PC-9 (cell line): ENCODE measurements around the gene ZNF79. TPM values are rescaled to one million over a fixed set of nuclear protein-coding genes. Genes with fewer than 3 reads are reported as not detected.

Experiments
- BruUV-seq: library from RNA; stranded (reverse); fragments of 400-500 nt; replicated peaks from 2 replicates; lab custom pipeline; 2021; lab: Mats Ljungman, UMichigan
- CTCF ChIA-PET: fragments of 300-600 bp; sonication (Branson Sonifier 250); formaldehyde crosslinking; loops from one replicate; lab custom pipeline; 2022; ENCODE audit warnings: antibody characterized with exemption; lab: Charles Lee
- POLR2A ChIA-PET: fragments of 300-600 bp; sonication (Branson Sonifier 250); formaldehyde crosslinking; loops from one replicate; lab custom pipeline; 2022; ENCODE audit warnings: antibody characterized with exemption; ENCODE audit not compliant: unreplicated experiment; lab: Charles Lee
- DNase-seq, 2 experiments: peaks; one replicate each; pipeline versions ENCODE4 v3.0.0 to v3.0.0-alpha.2; 2015 to 2022; ENCODE audit warnings: mixed read lengths in 1 of 2
- H2AFZ ChIP-seq: fragments of 200-600 bp; sonication (generic); 2 replicates; pipeline ENCODE4 v1.8.1; 2017; ENCODE audit warnings: antibody characterized with exemption
- H3F3A ChIP-seq: fragments of 200-600 bp; sonication (generic); 2 replicates; pipeline ENCODE4 v1.8.1; 2017; ENCODE audit warnings: antibody characterized with exemption, mild to moderate bottlenecking, low read depth; ENCODE audit not compliant: insufficient read depth
- H3K27ac ChIP-seq: fragments of 200-600 bp; sonication (generic); 2 replicates; pipeline ENCODE4 v1.6.1; 2016; ENCODE audit warnings: mixed run types
- H3K27me3 ChIP-seq: fragments of 200-600 bp; sonication (generic); 2 replicates; pipeline ENCODE4 v1.6.1; 2016; ENCODE audit warnings: low read depth, mixed run types; ENCODE audit not compliant: insufficient read depth
- H3K36me3 ChIP-seq: fragments of 200-600 bp; sonication (generic); 2 replicates; pipeline ENCODE4 v1.6.1; 2016; ENCODE audit warnings: low read depth, mixed run types
- H3K4me1 ChIP-seq: fragments of 200-600 bp; sonication (generic); replicated peaks from 2 replicates; pipeline ENCODE4 v1.6.1; 2016; ENCODE audit warnings: mixed run types; ENCODE audit not compliant: insufficient read depth
- H3K4me2 ChIP-seq: fragments of 200-600 bp; sonication (generic); 2 replicates; pipeline ENCODE4 v1.6.1; 2017; ENCODE audit warnings: mixed run types
- H3K4me3 ChIP-seq: fragments of 200-600 bp; sonication (generic); 2 replicates; pipeline ENCODE4 v1.6.1; 2016; ENCODE audit warnings: mixed run types
- H3K79me2 ChIP-seq: fragments of 200-600 bp; sonication (generic); 2 replicates; pipeline ENCODE4 v1.6.1; 2017; ENCODE audit warnings: low read depth, mixed run types
- H3K9me2 ChIP-seq: fragments of 200-600 bp; sonication (generic); 2 replicates; pipeline ENCODE4 v1.8.1; 2017; ENCODE audit warnings: mild to moderate bottlenecking; ENCODE audit not compliant: insufficient read depth
- H3K9me3 ChIP-seq: fragments of 200-600 bp; sonication (generic); 2 replicates; pipeline ENCODE4 v1.8.1; 2016; ENCODE audit warnings: low read depth; ENCODE audit not compliant: insufficient read depth
- H4K20me1 ChIP-seq: fragments of 200-600 bp; sonication (generic); 2 replicates; pipeline ENCODE4 v1.8.1; 2017; ENCODE audit not compliant: insufficient read depth
- CTCF ChIP-seq: fragments of 200-600 bp; sonication (generic); conservative IDR thresholded peaks from 2 replicates; pipeline ENCODE4 v1.6.1; 2017; ENCODE audit warnings: mixed run types, antibody characterized with exemption, mild to moderate bottlenecking, moderate library complexity
- EZH2 ChIP-seq: fragments of 200-600 bp; sonication (generic); IDR thresholded peaks from 2 replicates; pipeline ENCODE4 v1.8.0; 2017; ENCODE audit warnings: antibody characterized with exemption, low read depth
- intact Hi-C: fragments of 100-400 bp; cut with micrococcal nuclease; formaldehyde crosslinking; loops from one replicate; pipeline ENCODE4 v1.10.0; 2022; ENCODE audit not compliant: unreplicated experiment
- total RNA-seq: library from RNA; stranded (reverse); gene quantifications from 2 replicates; pipeline ENCODE4 v1.2.3, GENCODE V29; 2021

Gene ZNF79
- total RNA-seq, 1 experiment from 2014 or later, result 5.8 TPM

GRCh38 chr9:127404631-127405030, 19.6 kb upstream of the ZNF79 start:
- DNase-seq, result no peak
- BruUV-seq, result no TSS peak
- TF ChIP-seq EZH2, result no peak
- H3K36me3 ChIP-seq, result no peaks in the 10 kb centered on the region
- H3K9me2 ChIP-seq, result no peaks in the 10 kb centered on the region
- no peaks in the 10 kb centered on the region for H3K27me3 ChIP-seq
- no peaks in the 10 kb centered on the region for H3K79me2 ChIP-seq
- CTCF ChIA-PET, result no interaction called here
- H4K20me1 ChIP-seq, result no peaks in the 10 kb centered on the region
- H3K4me2 ChIP-seq, result no peak overlapping the region
- intact Hi-C loops, result no loop called here
- H3K4me3 ChIP-seq, result no peak overlapping the region
- H3F3A ChIP-seq, result no peaks in the 10 kb centered on the region
- no peak overlapping the region for H2AFZ ChIP-seq
- H3K27ac ChIP-seq, result no peak overlapping the region
- POLR2A ChIA-PET, result no interaction called here
- no peaks in the 10 kb centered on the region for H3K4me1 ChIP-seq
- no peaks in the 10 kb centered on the region for H3K9me3 ChIP-seq

GRCh38 chr9:127405344-127406125, 18.6 kb upstream of the ZNF79 start:
- ChIA-PET CTCF (no interaction called here), POLR2A (no interaction called here)
- Histone ChIP-seq H3K79me2 (no peaks in the 10 kb centered on the region), H4K20me1 (no peaks in the 10 kb centered on the region), H3K9me2 (no peaks in the 10 kb centered on the region), H3K27ac (no peak overlapping the region), H3F3A (no peaks in the 10 kb centered on the region), H3K27me3 (no peaks in the 10 kb centered on the region), H3K4me3 (no peak overlapping the region), H2AFZ (no peak overlapping the region), H3K36me3 (no peaks in the 10 kb centered on the region), H3K4me1 (no peaks in the 10 kb centered on the region), H3K9me3 (no peaks in the 10 kb centered on the region), H3K4me2 (no peak overlapping the region)
- BruUV-seq, result no TSS peak
- TF ChIP-seq CTCF (no peak), EZH2 (no peak)
- no peak for DNase-seq
- intact Hi-C loops, result no loop called here

GRCh38 chr9:127406799-127407491, 17.2 kb upstream of the ZNF79 start:
- TF ChIP-seq EZH2 (no peak), CTCF (no peak)

More at GRCh38 chr9:127406799-127407491, 17.2 kb upstream of the ZNF79 start:
- Histone ChIP-seq H3K36me3 (no peaks in the 10 kb centered on the region), H3K4me2 (no peak overlapping the region), H2AFZ (no peak overlapping the region), H3K4me1 (no peaks in the 10 kb centered on the region), H3F3A (no peaks in the 10 kb centered on the region), H3K79me2 (no peaks in the 10 kb centered on the region), H4K20me1 (no peaks in the 10 kb centered on the region), H3K9me3 (no peaks in the 10 kb centered on the region), H3K4me3 (no peak overlapping the region), H3K27ac (no peak overlapping the region), H3K9me2 (no peaks in the 10 kb centered on the region), H3K27me3 (no peaks in the 10 kb centered on the region)
- intact Hi-C loops, result no loop called here
- ChIA-PET POLR2A (no interaction called here), CTCF (interaction anchor here (0.6 kb wide), 1 partner anchor 16 kb away, joined by 3 read pairs; no protein-coding TSS in a partner anchor)
- DNase-seq, result no peak
- no TSS peak for BruUV-seq
